ENCODE results near the gene COX5B. TPM values are rescaled to one million over a fixed set of nuclear protein-coding genes. Genes with fewer than 3 reads are reported as not detected.
A peak's percentile ranks its signal among the peaks of the same experiment; 100 is the strongest.

Gene COX5B
- polyA plus RNA-seq, 3 donors, result 185 to 247 (median 204) TPM

- no peak for DNase-seq (ENCODE audit: extremely low read depth in 1 of 11, low read depth in 9 of 11, low spot score in 4 of 11)
Observed at GRCh38 chr2:97695744-97696143, 49.9 kb downstream of the COX5B start.

- DNase-seq (ENCODE audit: extremely low read depth in 1 of 11, low read depth in 9 of 11, low spot score in 4 of 11), result peak; percentile 48 to 82 (median 72)
Observed at GRCh38 chr2:97697252-97698235, 51.7 kb downstream of the COX5B start.

Other genes starting within 250 kb of the COX5B start
- 10 to 100 TPM; 31.7 to 36.7 (median 32.7) TPM for gene ANKRD36B, start 56.2 kb upstream of the COX5B start, polyA plus RNA-seq (ENCODE audit: insufficient read length in 3 of 3)
- 10 to 100 TPM; 55.5 to 67.6 (median 65.4) TPM for gene ACTR1B, start 18.0 kb downstream of the COX5B start, polyA plus RNA-seq (ENCODE audit: insufficient read length in 3 of 3)
- gene C2orf92, start 23.7 kb downstream of the COX5B start, polyA plus RNA-seq (ENCODE audit: insufficient read length in 3 of 3), result 10 to 100 TPM; 10.6 to 22.3 (median 12.4) TPM
- gene ZAP70, start 67.5 kb downstream of the COX5B start, polyA plus RNA-seq (ENCODE audit: insufficient read length in 3 of 3), result 1 to 10 TPM; 2.4 to 2.6 (median 2.5) TPM